GM10847 (cell line): Measurements from ENCODE around the gene TPTE.

Experiments
- POLR2A ChIP-seq: IDR thresholded peaks from 2 replicates; pipeline ENCODE4 v1.6.1; 2011; ENCODE audit not compliant: insufficient read length; ENCODE audit errors: extremely low read depth

Gene TPTE

GRCh38 chr21:10521091-10521598, at the start of gene TPTE:
TPTE (plus strand) TSS chr21:10521583; CDS start chr21:10538724, 17,141 bp downstream.
- TF ChIP-seq POLR2A: no peak

DNA sequence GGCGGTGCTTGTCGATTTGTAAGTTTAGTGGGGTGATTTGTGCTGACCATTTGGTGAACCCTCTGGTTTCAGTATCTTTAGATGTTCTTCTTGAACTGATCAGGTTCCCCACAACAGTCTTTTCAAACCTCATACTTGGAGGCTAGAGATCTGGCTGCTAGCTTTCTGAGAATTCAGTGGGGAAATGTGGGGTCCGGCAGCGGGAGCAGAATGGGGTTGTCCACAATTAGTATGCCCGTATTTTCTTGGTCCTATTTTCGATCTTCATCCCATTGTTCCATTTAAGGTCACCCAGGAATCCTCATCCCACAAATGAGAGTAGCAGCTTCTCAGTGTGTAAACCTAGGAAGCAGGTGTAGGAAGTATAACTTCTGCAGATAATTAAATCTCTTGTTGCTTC, 10.3 kb upstream of the TPTE start:
- TF ChIP-seq POLR2A: no peak

DNA sequence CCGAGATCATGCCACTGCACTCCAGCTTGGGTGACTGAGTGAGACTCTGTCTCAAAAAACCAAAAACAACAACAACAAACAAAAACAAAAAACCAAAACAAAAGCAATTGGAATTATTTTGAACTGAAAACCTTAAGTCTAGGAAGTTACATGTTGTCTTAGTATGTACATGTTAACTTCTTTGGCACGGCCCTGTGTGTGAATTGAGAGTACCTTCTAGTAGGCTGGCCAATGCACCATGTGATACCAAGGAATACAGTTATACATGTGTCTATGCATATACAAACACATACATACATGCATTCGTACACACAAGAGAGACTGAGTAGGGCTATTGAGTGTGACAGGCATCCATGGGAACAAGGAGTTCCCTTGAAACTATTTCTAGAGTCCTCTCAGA, 18.6 kb downstream of the TPTE start:
- TF ChIP-seq POLR2A: no peak

DNA sequence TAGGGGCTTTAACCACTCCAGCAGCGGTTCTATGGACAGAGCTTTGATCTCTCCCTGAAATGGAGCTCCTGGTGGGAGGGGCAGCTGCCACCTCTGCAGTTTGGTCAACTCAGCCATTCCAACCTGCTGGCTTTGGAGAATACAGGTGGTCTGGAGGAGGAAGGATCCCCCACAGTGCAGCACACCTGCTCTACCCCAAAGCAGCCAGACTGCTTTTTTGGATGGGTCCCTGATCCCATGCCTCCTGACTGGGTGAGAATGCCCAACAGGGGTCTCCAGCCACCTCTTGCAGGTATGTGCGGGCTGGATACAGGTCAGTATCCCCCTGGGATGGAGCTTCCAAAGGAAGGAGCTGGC, 53.9 kb downstream of the TPTE start:
- TF ChIP-seq POLR2A: no peak

DNA sequence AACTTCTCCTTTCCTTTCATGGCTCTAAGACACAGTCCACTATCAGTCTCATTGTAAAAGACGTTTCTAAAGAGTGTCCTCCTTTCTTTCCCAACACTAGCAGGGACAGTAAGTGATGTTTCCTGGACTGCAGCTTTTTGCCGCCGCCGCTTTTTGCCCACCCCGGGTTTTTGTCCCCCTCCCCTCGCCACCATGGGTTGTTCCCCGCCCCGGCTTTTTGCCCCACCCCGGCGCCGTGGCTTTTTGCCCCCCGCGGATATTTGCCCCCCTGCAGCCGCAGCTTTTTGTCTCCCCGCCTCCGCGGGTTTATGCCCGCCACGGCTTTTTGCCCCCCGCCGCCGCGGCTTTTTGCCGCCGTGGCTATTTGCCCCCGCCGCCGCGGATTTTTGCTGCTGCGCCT, 95.2 kb downstream of the TPTE start:
- TF ChIP-seq POLR2A: no peak

DNA sequence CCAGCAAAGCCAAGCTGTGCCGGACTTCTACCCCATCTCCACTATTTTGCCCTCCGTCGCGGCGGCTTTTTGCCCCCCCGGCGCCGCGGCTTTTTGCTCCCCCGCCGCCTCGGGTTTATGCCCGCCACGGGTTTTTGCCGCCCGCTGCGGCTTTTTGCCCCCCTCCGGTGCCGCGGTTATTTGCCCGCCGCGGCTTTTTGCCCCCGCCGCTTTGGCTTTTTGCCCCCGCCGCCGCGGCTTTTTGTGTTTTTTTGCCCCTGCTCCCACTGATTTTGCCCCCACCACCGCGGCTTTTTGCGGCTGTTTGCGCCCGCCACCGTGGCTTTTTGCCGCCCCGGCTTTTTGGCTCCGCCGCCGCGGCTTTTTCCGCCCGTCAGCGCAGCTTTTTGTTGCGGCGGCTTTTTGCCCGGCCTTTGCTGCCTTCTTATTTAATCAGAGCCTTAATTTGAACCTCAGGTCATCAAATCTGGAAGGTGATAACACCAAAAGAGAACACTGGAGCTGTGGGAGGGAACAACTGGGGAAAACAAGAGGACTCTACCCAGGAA, 106.0 kb downstream of the TPTE start:
- no peak for TF ChIP-seq POLR2A

DNA sequence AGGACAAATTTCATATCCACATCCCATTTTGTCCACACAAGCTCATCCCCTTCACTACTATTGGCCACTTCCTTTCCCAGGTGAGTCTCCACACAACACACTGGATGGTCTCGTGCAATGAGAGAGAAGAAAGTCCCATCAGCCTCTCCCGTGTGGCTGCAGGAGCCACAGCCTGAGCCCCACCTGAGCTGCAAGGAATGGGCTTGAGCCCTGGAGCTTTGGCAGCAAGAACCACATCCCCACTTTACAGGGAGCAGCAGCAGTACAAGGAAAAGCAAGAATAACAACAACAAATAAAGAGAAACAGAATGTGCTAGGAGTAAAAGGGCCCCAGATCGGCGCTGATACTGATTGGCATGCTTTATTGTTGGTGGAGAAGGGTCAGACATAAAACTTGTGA, 117.7 kb downstream of the TPTE start:
- TF ChIP-seq POLR2A: no peak

- no peak for TF ChIP-seq POLR2A
Measured at GRCh38 chr21:10640446-10640845, 119.1 kb downstream of the TPTE start.

DNA sequence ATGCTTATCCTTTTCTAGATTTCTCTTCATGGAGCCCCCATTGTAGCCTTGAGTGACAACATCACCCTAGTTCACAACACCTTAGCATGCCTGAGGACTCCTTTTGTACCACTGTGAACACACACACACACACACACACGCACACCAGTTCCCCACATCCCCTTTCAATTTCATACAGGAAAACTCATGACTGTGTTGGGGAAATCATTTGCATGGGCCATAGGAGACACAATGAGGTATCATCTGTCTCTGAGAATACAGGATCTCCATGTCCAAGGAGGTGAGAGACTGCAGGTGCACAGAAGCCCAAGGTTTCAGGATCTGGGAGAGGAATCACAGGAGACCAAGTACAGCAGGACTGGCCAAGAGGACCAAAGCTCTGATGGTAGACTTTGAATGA, 119.7 kb downstream of the TPTE start:
- TF ChIP-seq POLR2A: no peak
